Right lobe of liver (tissue), 4 donors: ENCODE measurements around the gene RBPMS2.
"Not testable (repeated sequence)": the region's sequence is repeated elsewhere in the genome, so short reads cannot be mapped to it uniquely, and the experiment has no call there.

Source experiments
- POLR2A ChIP-seq: fragments of 450-650 bp; IDR thresholded peaks from one replicate; pipeline ENCODE4 v1.6.1; 2017; ENCODE audit warnings: antibody characterized with exemption, mild to moderate bottlenecking
- TF ChIP-seq, protein P1 (sequence below), 4 donors: fragments of 200-600 bp in 3 of 4; fragments of 450-650 bp in 1 of 4; IDR thresholded peaks; one replicate each; pipeline versions ENCODE4 v1.5.1 to v1.8.0; 2016 to 2022; ENCODE audit warnings: antibody characterized with exemption in 4 of 4, mild to moderate bottlenecking in 2 of 4
- donor health status: DM: no; HTN: no; CAD: no.
- donor health status: DM: no; HTN: no; CAD: no.
- donor health status: DM: no; HTN: yes; CAD: no.

DNA sequence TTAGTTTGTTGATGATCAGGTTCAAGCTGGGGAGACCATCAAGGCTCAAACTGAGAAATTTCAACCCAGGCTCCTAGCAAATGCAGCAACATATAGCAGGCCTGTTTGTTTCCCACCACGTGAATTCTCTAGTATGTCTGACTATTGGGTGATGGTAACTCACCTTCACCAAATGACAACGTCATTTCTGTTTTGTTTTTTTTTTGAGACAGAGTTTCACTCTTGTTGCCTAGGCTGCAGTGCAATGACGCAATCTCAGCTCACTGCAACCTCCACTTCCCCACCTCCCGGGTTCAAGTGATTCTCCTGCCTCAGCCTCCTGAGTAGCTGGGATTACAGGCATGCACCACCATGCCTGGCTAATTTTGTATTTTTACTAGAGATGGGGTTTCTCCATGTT is 39.6 kb upstream of the RBPMS2 start:
- TF ChIP-seq, protein P1, sequence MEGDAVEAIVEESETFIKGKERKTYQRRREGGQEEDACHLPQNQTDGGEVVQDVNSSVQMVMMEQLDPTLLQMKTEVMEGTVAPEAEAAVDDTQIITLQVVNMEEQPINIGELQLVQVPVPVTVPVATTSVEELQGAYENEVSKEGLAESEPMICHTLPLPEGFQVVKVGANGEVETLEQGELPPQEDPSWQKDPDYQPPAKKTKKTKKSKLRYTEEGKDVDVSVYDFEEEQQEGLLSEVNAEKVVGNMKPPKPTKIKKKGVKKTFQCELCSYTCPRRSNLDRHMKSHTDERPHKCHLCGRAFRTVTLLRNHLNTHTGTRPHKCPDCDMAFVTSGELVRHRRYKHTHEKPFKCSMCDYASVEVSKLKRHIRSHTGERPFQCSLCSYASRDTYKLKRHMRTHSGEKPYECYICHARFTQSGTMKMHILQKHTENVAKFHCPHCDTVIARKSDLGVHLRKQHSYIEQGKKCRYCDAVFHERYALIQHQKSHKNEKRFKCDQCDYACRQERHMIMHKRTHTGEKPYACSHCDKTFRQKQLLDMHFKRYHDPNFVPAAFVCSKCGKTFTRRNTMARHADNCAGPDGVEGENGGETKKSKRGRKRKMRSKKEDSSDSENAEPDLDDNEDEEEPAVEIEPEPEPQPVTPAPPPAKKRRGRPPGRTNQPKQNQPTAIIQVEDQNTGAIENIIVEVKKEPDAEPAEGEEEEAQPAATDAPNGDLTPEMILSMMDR (IDR thresholded peaks at IDR 0.05) = not testable (repeated sequence)
- not testable (repeated sequence) for TF ChIP-seq POLR2A
